Suprapubic skin (tissue), 4 donors: ENCODE data around the gene MFAP3.

Experiments
- CTCF ChIP-seq, 2 donors: fragments of 200-600 bp in 1 of 2; fragments of 450-650 bp in 1 of 2; sonication (generic) in 1 of 2; IDR thresholded peaks; one replicate each; pipeline ENCODE4 v1.5.1; 2016 to 2019; ENCODE audit warnings: antibody characterized with exemption in 2 of 2, mild to moderate bottlenecking in 1 of 2, moderate library complexity in 1 of 2
- EP300 ChIP-seq: sonication (generic); formaldehyde crosslinking; IDR thresholded peaks from one replicate; pipeline ENCODE4 v1.6.1; 2017; ENCODE audit warnings: antibody characterized with exemption
- POLR2A ChIP-seq, 2 donors: fragments of 450-650 bp; IDR thresholded peaks; one replicate each; pipeline ENCODE4 v1.6.1; 2017; ENCODE audit warnings: antibody characterized with exemption in 2 of 2, mild to moderate bottlenecking in 2 of 2, moderate library complexity in 2 of 2
- POLR2AphosphoS5 ChIP-seq, 3 donors: sonication (generic); formaldehyde crosslinking; IDR thresholded peaks; one replicate each; pipeline ENCODE4 v1.6.1; 2017; ENCODE audit warnings: antibody characterized with exemption in 3 of 3

- no peak for TF ChIP-seq POLR2AphosphoS5 (IDR thresholded peaks at IDR 0.05)
- no peak for TF ChIP-seq POLR2A (IDR thresholded peaks at IDR 0.05)
- no peak for TF ChIP-seq CTCF (IDR thresholded peaks at IDR 0.05)
- no peak for TF ChIP-seq EP300
These were observed 3.8 kb upstream of the MFAP3 start for GRCh38 chr5:154034944-154035343.
